GM19324 (cell line): ENCODE measurements around the gene SUPT5H.

Experiments
- ATAC-seq: cut with Tn5 transposase; IDR thresholded peaks from one replicate; pipeline ENCODE4 v1.9.1; 2021; ENCODE audit warnings: mild to moderate bottlenecking, moderate library complexity; ENCODE audit not compliant: unreplicated experiment, low FRiP score

The SUPT5H gene

GRCh38 chr19:39489756-39490155 lies 44.4 kb downstream of the SUPT5H start:
- ATAC-seq, result no peak

GRCh38 chr19:39492225-39492624 lies 46.8 kb downstream of the SUPT5H start:
- ATAC-seq, result no peak

- ATAC-seq, result no peak
Measured at GRCh38 chr19:39492788-39493187, 47.4 kb downstream of the SUPT5H start.

- ATAC-seq, result no peak
Measured at GRCh38 chr19:39494661-39495060, 49.3 kb downstream of the SUPT5H start.

GRCh38 chr19:39496063-39496462 lies 50.7 kb downstream of the SUPT5H start:
- no peak for ATAC-seq

- no peak for ATAC-seq
Measured at GRCh38 chr19:39497701-39497995, 52.3 kb downstream of the SUPT5H start.

GRCh38 chr19:39497996-39498797 lies 52.8 kb downstream of the SUPT5H start:
- ATAC-seq, result no peak

GRCh38 chr19:39498798-39499642 lies 53.6 kb downstream of the SUPT5H start, which contains the start of gene DLL3:
DLL3 (plus strand) TSS chr19:39498947; CDS start chr19:39498975, 28 bp downstream.
- no peak for ATAC-seq

- no peak for ATAC-seq
Measured at GRCh38 chr19:39499932-39500331, 54.5 kb downstream of the SUPT5H start.

- no peak for ATAC-seq
Measured at GRCh38 chr19:39500543-39500942, 55.2 kb downstream of the SUPT5H start.

GRCh38 chr19:39501340-39501739 lies 56.0 kb downstream of the SUPT5H start:
- no peak for ATAC-seq

- no peak for ATAC-seq
Measured at GRCh38 chr19:39502640-39503417, 57.4 kb downstream of the SUPT5H start.

GRCh38 chr19:39506598-39506943 lies 61.2 kb downstream of the SUPT5H start:
- no peak for ATAC-seq

GRCh38 chr19:39506944-39507714 lies 61.7 kb downstream of the SUPT5H start:
- no peak for ATAC-seq

GRCh38 chr19:39507715-39508364 lies 62.5 kb downstream of the SUPT5H start:
- no peak for ATAC-seq

- ATAC-seq, result no peak
Measured at GRCh38 chr19:39508629-39509028, 63.2 kb downstream of the SUPT5H start.

GRCh38 chr19:39509233-39509632 lies 63.9 kb downstream of the SUPT5H start:
- no peak for ATAC-seq

- ATAC-seq, result no peak
Measured at GRCh38 chr19:39512988-39513387, 67.6 kb downstream of the SUPT5H start.

GRCh38 chr19:39514840-39515550 lies 69.6 kb downstream of the SUPT5H start, which contains the start of gene SELENOV:
SELENOV (plus strand) TSS chr19:39515139; CDS start chr19:39515213, 74 bp downstream.
- no peak for ATAC-seq
